Lower leg skin (tissue), 4 donors: ENCODE results near the gene KRTAP10-11. TPM values are rescaled to one million over a fixed set of nuclear protein-coding genes. Genes with fewer than 3 reads are reported as not detected.
"Not testable (repeated sequence)": the region's sequence is repeated elsewhere in the genome, so short reads cannot be mapped to it uniquely, and the experiment has no call there.

Experiments used
- DNase-seq, 2 donors: peaks; one replicate each; pipeline ENCODE4 v3.0.0-alpha.2; 2019; ENCODE audit warnings: low spot score in 2 of 2
- H3K4me3 ChIP-seq: fragments of 200-600 bp; sonication (generic); 2 replicates; pipeline ENCODE4 v1.5.1; 2017; ENCODE audit warnings: mild to moderate bottlenecking, low read depth; ENCODE audit not compliant: poor library complexity, severe bottlenecking
- CTCF ChIP-seq, 3 donors: fragments of 450-650 bp; IDR thresholded peaks; one replicate each; pipeline ENCODE4 v1.5.1; 2016; ENCODE audit warnings: antibody characterized with exemption in 3 of 3, mild to moderate bottlenecking in 3 of 3, moderate library complexity in 2 of 3
- POLR2A ChIP-seq, 2 donors: fragments of 450-650 bp; IDR thresholded peaks; one replicate each; pipeline ENCODE4 v1.6.1; 2016 to 2017; ENCODE audit warnings: antibody characterized with exemption in 2 of 2, mild to moderate bottlenecking in 1 of 2, moderate library complexity in 1 of 2
- WGBS, 2 donors: methylation state at CpG; one replicate each; pipeline ENCODE4 v1.1.5; 2018; 5-methylcytosine and 5-hydroxymethylcytosine counted together
- intact Hi-C: fragments of 100-400 bp; cut with DNase I; formaldehyde crosslinking; loops from one replicate; pipeline ENCODE4 v1.15.0; 2023; ENCODE audit warnings: low total_unique reads
- total RNA-seq, 4 donors: library from RNA; depleted of rRNA; stranded (reverse); fragments of >200 nt; gene quantifications; one replicate each; pipeline ENCODE4 v1.1.0, GENCODE V29; 2016

Gene KRTAP10-11
- total RNA-seq, 4 donors from 2014 or later, result 6.5 TPM; not detected in 3

GRCh38 chr21:44618909-44619308, 27.3 kb upstream of the KRTAP10-11 start:
- intact Hi-C loops, result no loop called here
- no peak overlapping the region for H3K4me3 ChIP-seq
- WGBS, 2 donors, result 69 to 70% methylated on average over 3 of the region's 3 CpGs
- DNase-seq, result no peak
- no peak for TF ChIP-seq POLR2A (IDR thresholded peaks at IDR 0.05)
- no peak for TF ChIP-seq CTCF (IDR thresholded peaks at IDR 0.05)

- intact Hi-C loops, result no loop called here
- no peak for TF ChIP-seq POLR2A (IDR thresholded peaks at IDR 0.05)
- no peak for TF ChIP-seq CTCF (IDR thresholded peaks at IDR 0.05)
- no peak for DNase-seq
- WGBS, 2 donors, result 89 to 90% methylated on average over 6 of the region's 6 CpGs
- H3K4me3 ChIP-seq, result no peak overlapping the region
These were observed 26.3 kb upstream of the KRTAP10-11 start for GRCh38 chr21:44619886-44620285.

- H3K4me3 ChIP-seq, result no peak overlapping the region
- intact Hi-C loops, result no loop called here
- DNase-seq, result no peak
- TF ChIP-seq POLR2A (IDR thresholded peaks at IDR 0.05) (no peak), CTCF (IDR thresholded peaks at IDR 0.05) (no peak)
These were observed 22.6 kb upstream of the KRTAP10-11 start for GRCh38 chr21:44623575-44623974.

GRCh38 chr21:44625756-44626155, 20.5 kb upstream of the KRTAP10-11 start:
- no peak for DNase-seq
- WGBS, 2 donors, result 86 to 89% methylated on average over 7 of the region's 7 CpGs
- TF ChIP-seq CTCF (IDR thresholded peaks at IDR 0.05) (no peak), POLR2A (IDR thresholded peaks at IDR 0.05) (no peak)
- intact Hi-C loops, result no loop called here
- H3K4me3 ChIP-seq, result no peak overlapping the region

- intact Hi-C loops, result no loop called here
- DNase-seq, result no peak
- TF ChIP-seq CTCF (IDR thresholded peaks at IDR 0.05), result no peak
- TF ChIP-seq POLR2A (IDR thresholded peaks at IDR 0.05), result no peak
- no peak overlapping the region for H3K4me3 ChIP-seq
- WGBS, 2 donors, result 71 to 76% methylated on average over 10 of the region's 10 CpGs
These were observed 20.0 kb upstream of the KRTAP10-11 start for GRCh38 chr21:44626262-44626661.

- no peak for TF ChIP-seq POLR2A (IDR thresholded peaks at IDR 0.05)
- TF ChIP-seq CTCF (IDR thresholded peaks at IDR 0.05), result no peak
- DNase-seq, result no peak
- H3K4me3 ChIP-seq, result no peak within 1 kb of the TSS
- 76 to 77% methylated on average over 6 to 7 of the region's 7 CpGs for WGBS, 2 donors
- intact Hi-C loops, result no loop called here
These were observed 19.5 kb upstream of the KRTAP10-11 start, which contains the start of gene KRTAP10-9 for GRCh38 chr21:44626673-44627143. KRTAP10-9 (plus strand) TSS chr21:44627093; CDS start chr21:44627172, 79 bp downstream.

GRCh38 chr21:44627181-44627822, 18.9 kb upstream of the KRTAP10-11 start:
- 84 to 91% methylated on average over 16 to 20 of the region's 20 CpGs for WGBS, 2 donors

GRCh38 chr21:44627831-44628233, 18.4 kb upstream of the KRTAP10-11 start:
- intact Hi-C loops, H3K4me3 ChIP-seq, DNase-seq: not testable (repeated sequence)
- 60 to 64% methylated on average over 10 to 15 of the region's 15 CpGs for WGBS, 2 donors

More at GRCh38 chr21:44627181-44627822, 18.9 kb upstream of the KRTAP10-11 start:
- intact Hi-C loops, DNase-seq, H3K4me3 ChIP-seq: not testable (repeated sequence)
